Measurements from ENCODE around the gene FTSJ3.
"Not testable (repeated sequence)": the region's sequence is repeated elsewhere in the genome, so short reads cannot be mapped to it uniquely, and the experiment has no call there.

Gene FTSJ3

DNA sequence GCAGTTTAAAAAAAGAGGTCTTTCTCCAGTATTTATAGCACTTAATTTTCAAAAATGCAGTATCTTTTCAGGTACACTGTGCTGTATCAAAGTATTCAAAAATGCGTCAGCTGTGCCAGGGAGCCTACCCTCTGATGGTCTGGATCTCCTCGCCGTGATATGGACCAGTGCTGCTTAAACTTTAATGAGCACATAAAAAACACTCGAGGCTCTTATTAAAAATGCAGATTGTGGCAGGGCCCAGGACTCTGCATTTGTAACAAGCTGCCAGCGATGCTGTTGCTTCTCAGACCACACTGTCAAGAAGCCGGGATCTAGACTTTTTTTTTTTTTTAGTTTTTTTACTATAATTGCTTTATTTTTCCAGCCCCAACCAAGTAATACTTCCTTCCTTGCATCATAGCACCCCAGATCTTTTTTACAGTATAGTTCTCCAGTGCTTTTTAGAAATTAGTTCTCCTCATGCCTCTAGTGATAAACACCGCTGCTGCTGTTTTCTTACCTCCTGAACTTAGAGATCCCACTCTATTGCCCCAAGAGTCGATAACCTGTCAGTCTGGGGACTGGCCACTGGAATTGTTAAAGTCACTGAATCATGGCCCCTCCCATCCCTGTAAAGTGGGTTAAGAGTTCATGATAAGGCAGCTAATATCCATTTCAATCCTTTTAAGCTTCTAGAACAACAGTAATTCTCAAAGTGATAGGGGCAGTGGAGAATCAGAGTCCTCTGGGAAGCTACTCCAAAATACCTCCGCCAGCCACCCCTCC, 16.6 kb upstream of the FTSJ3 start:
- DNase-seq (ENCODE audit: low read depth in 1 of 2, low spot score in 1 of 2): no peak

GRCh38 chr17:63843387-63843888, 16.0 kb upstream of the FTSJ3 start:
- not testable (repeated sequence) for DNase-seq (ENCODE audit: low read depth in 1 of 2, low spot score in 1 of 2)

- peak; percentile 98 to 99 for DNase-seq (ENCODE audit: low read depth in 1 of 2, low spot score in 1 of 2)
These were observed 15.3 kb upstream of the FTSJ3 start, which contains the start of gene SMARCD2 for GRCh38 chr17:63842540-63843386. SMARCD2 (minus strand) TSS chr17:63842685; CDS start chr17:63842674, 11 bp downstream.

DNA sequence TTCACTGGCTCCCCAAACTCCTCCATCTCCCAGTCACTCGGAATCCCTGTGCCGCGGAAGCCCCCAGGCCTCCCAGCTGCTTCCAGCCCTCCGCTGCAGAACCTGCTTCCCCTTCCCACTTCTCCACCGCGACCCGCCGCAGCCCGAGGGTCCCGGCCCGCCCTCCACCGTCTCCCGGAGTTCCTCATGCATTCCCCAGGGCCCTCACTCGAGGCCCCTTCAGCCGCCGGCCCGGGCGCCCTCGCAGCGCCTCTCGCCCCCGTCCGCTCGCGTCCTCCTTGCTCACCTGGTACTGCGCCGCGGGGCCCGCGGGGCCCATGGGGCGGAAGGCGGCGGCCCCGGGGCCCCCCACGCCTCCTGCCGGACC, 14.7 kb upstream of the FTSJ3 start:
- DNase-seq (ENCODE audit: low read depth in 1 of 2, low spot score in 1 of 2): peak in 1 of 2 donors; percentile 27

DNA sequence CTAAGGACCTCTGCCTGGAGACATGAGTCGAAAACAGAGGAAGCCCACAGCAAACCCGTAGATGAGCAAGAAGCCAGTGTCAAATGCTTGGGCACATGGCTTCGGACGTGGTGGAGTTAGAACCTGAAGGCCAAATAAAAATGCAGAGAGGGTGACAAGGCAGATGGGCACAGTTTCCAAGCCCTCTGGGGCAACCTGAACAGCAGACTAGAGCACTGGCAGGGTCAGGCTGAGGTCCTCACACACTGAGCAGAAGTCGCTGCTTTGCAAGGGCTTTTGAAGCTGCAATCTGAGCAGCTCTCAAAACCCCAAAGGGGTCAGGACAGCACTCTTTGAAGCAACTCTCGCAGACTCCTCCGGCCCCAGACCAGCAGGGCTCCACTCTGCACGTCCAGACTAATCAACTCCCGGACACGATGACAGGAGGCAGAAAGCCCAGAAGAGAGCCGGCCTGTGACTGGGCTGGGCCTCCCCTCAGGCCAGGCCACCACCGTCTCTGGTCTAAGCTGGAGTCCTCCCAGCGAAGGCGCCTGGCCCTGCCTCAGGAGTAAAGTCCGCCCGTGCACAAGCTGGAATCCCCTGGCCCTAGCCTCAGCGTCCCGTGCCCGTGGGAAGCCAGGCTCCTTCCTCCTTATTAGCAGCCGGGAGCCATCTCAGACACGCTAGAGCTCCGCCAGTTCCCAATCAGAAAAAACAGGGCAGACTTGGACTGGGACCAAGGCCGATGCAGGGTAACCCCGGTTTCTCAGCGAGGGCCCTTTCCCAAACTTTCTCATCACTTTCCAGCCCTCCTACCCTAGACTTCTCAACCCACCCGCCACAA, 14.1 kb upstream of the FTSJ3 start:
- DNase-seq (ENCODE audit: low read depth in 1 of 2, low spot score in 1 of 2): no peak

DNA sequence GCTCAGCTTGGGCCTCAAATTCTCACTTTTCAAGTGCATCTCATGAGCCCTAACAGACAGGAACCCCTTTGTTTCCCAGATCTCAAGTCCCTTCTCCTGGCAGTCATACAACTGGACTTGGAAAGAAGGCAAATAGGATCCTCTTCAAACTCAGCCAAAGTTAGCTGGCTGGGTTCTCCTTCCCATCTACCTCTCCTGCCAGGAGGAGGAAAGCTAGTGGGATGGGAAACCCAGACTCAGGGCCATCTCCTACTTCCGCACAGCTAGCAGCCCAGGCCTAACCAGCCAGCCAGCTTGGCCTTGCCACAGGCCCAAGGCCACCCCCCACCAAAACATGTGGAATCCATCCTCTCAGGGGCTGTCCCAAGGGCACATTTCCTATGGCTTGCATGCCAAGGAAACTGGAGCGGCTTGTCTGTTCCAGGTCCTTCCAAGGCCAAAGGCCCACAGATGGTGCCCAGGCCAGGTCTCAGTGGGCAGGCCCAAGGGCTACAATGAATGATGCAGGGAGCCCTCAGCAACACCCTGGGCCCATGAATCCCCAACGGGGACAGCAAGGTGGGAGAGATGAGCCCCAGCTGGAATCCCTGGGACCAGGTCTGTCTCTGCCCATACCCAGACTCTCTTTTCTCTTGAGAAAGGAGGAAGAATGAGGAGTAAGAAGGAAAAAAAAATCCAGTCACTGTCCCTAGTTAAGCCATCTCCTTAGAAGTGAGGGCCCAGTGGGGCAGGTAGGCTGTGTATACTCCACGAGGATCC, 13.3 kb upstream of the FTSJ3 start:
- no peak for DNase-seq (ENCODE audit: low read depth in 1 of 2, low spot score in 1 of 2)

DNA sequence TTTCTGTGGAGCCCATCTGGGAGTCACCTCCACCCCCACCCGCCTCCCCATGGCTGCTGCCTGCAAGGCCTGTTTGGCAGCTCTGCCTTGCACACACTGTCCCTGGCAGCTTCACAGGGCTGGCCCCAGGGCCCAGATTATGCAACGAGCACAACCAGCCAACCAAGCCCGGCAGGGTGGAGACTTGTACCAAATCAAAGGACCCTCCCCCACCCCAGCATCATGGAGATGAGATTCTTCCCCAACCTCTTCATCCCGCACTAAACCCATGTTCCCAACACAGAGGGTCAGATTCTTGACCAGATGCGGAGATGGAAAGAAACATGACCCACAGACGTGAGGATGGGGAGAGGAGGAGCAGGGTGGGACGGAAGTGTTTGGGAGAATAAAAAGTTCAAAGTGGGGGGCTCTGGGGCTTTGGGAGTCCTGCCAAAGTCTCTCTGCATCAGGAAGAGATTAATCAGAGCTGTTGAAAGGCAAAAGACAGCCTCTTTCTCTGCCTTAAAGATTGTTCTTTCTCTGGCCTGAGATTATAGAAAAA, 11.2 kb upstream of the FTSJ3 start:
- DNase-seq (ENCODE audit: low read depth in 1 of 2, low spot score in 1 of 2): no peak

DNA sequence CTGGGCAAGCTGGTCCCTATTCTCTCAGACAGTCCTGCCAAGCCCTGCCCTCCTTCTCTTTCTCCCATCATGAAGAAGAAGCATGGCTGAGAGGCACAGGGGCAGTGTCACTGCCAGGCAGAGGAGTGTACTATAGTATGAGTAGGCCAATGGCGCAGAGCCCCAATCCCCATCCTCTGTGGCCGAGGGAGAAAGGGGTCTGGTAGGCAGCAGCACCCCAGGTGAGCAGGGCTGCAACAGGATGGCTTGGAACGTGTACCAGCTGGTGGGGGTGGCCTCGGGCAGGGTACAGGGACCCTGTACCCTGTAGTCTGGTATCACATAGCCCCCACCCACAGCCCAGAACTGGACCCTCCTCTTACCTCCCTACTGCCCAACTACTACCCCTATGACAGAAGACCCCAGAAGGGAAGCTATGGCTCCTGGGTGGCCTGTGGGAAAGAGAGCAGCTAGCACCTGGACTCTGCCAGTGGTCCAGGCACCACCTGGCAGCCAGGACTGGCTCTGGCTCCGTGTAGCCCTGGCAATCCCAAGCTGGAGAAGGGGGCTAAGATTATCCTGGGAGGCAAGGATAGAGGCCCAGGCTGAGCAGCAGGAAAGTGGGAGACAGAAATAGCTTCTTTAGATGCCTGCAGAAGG, 10.6 kb upstream of the FTSJ3 start:
- no peak for DNase-seq (ENCODE audit: low read depth in 1 of 2, low spot score in 1 of 2)

GRCh38 chr17:63837480-63837879, 10.0 kb upstream of the FTSJ3 start:
- DNase-seq (ENCODE audit: low read depth in 1 of 2, low spot score in 1 of 2): no peak

DNA sequence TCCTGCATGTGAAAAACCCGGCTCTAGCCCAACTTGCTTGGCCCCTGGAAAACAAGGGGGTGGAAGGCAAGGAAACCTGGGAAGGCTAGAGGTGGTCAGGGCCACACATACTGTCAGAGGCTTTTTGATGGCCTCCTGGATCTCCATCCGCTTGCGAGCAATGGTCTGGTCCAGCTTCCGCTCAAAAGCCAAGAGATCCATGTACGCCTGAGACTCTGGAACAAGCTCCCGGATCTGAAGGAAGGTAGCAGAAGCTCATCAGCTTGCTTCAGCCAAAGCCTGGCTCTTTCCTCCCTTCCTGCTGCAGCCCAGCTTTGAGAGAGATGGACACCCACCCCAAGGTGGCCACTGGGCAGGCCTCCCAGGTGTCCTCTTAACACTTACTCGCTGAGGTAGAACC, 9.3 kb upstream of the FTSJ3 start:
- DNase-seq (ENCODE audit: low read depth in 1 of 2, low spot score in 1 of 2): no peak

DNA sequence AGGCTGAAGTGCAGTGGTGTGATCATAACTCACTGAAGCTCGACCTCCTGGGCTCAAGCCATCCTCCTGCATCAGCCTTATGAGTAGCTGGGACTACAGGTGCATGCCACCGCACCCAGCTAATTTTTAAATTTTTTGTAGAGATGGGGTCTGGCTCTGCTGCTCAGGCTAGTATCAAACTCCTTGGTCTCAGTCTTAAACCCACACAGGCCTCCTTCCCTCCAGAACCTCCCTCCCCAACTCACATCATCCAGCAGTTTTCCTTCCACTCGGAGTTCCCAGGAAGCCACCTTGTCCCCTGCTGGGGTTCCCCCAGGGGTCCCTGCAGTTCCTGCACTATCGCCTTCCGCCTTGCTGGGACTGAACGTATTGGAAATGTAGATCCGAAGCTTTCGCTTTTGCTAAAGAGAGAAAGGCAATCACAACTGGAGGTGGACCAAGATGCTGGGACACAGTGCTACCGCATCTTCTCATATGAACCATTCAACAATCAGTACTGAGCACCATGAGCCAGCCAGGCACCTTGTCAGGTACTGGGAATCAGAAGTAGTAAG, 7.8 kb upstream of the FTSJ3 start:
- DNase-seq (ENCODE audit: low read depth in 1 of 2, low spot score in 1 of 2): no peak

GRCh38 chr17:63834431-63835166, 7.1 kb upstream of the FTSJ3 start:
- DNase-seq (ENCODE audit: low read depth in 1 of 2, low spot score in 1 of 2): peak in 1 of 2 donors; percentile 56

DNA sequence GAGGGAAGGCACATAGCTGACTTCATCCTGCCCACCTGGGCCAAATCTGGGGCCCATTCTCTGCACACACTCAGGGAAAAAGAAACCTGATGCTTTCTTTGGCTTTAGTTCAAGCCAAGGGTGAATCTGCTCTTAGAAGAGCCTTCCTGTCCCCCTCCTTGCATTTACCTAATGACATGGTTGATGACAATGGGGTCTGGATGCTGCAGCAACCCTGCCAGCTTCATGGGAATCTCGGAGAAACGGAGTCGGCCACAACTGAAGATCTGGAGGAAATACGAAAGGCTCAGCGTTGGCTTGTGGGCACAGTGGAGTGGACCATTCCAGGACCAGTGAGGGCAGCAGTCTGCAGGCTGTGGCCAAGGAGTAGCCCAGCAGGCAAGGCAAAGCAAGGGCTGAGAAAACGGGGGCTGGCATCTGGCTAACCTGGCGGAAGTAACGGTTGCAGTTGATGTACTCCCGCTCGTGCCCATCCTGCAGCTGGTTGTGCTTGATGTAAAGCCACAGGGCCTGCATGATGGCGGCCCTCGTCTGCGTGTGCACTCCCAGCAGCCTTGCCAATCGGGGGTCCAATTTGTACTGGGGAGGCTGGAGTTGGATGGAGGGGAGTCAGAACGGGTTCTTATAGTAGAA, 6.4 kb upstream of the FTSJ3 start:
- DNase-seq (ENCODE audit: low read depth in 1 of 2, low spot score in 1 of 2): no peak

DNA sequence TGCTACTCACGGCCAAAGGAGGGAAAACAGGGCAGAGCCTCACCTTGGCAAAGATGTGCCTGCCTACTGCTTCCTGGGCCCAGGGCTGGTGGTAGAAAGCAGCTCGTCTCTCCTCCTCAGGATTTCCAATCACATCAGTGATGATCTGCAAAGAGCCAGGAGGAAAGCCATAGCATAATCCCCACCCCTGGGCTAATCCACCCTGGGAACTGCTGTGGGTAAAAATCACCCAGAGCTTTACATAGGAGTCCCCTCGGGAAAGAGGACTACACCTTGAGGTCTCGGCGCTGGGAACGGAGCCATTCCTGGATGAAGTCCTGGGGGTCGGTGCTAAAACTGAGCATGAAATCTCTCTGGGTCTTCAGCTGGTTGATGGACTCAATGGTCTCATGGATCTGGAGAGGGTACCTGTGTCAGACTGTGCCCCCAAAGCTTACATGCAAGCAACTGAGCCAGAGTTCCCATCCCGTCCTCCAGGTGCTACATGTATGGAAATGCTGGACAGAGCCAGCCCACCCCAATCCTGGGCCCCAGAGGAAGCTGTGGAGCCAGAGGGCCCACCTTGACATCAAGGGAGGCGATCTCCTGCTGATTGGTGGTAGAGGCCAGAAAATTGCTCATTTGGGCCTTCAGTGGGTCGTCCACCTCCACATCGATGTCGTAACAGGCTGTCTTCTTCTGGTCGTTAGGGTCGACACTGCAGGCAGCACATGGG, 5.7 kb upstream of the FTSJ3 start:
- no peak for DNase-seq (ENCODE audit: low read depth in 1 of 2, low spot score in 1 of 2)

- no peak for DNase-seq (ENCODE audit: low read depth in 1 of 2, low spot score in 1 of 2)
These were observed 5.0 kb upstream of the FTSJ3 start for GRCh38 chr17:63832455-63832854.

GRCh38 chr17:63832014-63832413, 4.6 kb upstream of the FTSJ3 start:
- no peak for DNase-seq (ENCODE audit: low read depth in 1 of 2, low spot score in 1 of 2)

- DNase-seq (ENCODE audit: low read depth in 1 of 2, low spot score in 1 of 2): no peak
These were observed 4.0 kb upstream of the FTSJ3 start for GRCh38 chr17:63831505-63831904.
